ENCODE data around the gene ITIH2.

ITIH2 gene

DNA sequence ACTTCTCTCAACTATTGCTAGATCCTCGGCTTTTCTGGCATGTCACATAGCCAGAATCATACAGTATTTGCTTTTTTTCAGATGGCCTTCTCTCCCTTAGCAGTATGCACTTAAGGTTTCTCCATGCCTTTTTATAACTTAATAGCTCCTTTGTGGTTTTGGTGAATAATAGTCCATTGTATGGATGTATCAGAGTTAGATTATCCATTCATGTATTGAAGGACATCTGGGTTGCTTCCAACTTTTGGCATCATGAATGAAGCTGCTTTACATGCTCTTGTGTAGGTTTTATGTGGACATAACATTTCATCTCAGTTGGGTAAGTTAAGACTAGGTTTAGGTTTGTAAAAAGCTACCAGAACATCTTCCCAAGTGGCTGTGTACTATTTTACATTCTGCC lies 89.4 kb downstream of the ITIH2 start:
- no peak for DNase-seq (ENCODE audit: low read depth in 3 of 3, low spot score in 1 of 3)

DNA sequence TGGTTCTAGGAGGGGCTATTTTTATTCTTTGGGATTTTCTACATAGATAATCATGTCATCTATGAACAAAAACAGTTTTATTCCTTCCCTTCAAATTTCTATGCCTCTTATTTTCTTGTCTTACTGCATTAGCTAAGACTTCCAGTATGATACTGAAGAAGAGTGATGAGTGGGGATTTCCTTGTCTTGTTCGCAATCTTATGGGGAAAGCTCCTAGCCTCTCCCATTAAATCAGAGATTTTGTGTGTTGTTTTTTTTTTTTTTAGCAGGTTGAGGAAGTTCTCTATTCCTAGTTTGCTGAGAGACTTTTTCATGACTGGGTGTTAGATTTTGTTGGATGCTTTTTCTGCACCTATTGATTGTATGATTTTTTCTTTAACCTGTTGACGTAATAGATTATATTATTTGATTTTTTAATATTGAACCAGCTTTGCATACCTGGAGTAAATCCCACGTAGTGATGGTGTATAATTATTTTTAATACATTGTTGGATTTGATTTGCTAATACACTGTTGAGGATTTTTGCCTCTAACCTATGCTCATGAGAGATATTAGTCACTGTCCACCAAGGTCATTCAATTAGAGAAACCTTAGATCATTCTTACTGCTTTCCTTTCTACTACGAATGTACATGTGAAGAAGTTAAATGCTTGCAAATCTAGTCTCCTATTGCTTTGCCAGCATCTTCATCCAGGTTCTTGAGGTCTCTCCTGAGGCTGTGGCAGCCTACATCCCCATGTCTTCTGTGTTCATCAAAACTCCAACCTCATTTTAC lies 91.3 kb downstream of the ITIH2 start:
- DNase-seq (ENCODE audit: low read depth in 3 of 3, low spot score in 1 of 3) = no peak

DNA sequence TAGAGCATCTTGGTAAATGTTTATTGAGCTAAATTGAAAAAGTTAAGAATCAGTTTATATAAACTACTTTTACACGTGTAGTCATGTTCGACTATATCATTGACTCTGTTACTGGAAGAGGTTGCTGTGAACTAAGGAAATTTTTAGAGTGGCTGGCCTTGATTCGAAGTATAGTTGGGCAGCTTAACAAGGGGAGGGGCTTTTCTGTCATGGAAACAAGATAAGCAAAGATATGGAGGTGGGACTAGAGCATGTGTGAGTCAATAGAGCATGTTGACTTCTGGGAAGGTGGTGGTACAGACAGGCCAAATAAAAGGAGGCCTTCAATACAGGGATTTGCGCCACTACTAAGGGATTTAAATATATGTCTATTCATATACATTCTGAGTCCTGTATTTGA lies 92.5 kb downstream of the ITIH2 start:
- no peak for DNase-seq (ENCODE audit: low read depth in 3 of 3, low spot score in 1 of 3)

DNA sequence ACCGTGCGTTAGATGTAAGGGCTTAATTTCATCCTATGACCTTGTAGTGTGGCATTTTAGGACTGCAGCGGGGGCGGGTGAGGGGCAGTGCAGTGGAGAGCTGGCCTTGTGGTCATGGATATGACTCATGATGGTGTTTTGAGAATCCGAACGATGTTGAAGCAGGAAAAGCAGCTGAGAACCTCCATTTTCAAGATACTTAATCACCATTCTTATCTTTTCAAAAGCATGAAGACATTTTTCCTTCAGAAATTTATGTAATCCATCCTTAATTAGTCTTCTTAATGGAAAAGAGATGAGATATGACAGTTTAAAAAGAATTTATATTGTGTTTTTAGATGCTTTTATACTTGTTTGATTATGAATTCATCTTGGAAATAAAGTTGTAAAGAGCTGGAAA lies 94.5 kb downstream of the ITIH2 start:
- DNase-seq (ENCODE audit: low read depth in 3 of 3, low spot score in 1 of 3) = no peak
